ENCODE data around the gene YBX2.
A peak's percentile ranks its signal among the peaks of the same experiment; 100 is the strongest.
"Not testable (repeated sequence)": the region's sequence is repeated elsewhere in the genome, so short reads cannot be mapped to it uniquely, and the experiment has no call there.

YBX2 gene

DNA sequence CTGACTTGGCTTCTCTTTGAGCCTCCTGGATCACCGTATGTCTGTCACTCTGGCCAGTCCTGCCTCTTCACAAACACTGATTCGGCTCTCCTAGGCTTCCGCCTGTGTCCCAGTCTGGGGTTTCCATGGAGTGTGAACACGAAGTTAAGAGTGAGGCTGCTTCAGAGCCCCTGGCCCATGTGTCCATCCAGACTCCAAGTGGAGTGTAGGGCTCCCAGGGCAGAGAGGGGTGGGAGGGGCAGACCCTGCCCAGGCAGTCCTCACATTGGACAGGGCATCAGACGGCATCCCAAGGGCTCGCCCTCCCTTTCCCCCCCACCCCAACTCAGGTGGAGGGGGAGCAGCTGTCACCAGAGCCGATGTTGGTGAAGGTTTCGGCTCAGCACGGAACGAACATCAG, 50.6 kb downstream of the YBX2 start:
- not testable (repeated sequence) for ATAC-seq (replicated peaks); H3K27ac Mint-ChIP-seq; DNase-seq; H3K4me3 Mint-ChIP-seq; H3K9me3 Mint-ChIP-seq; H3K27me3 Mint-ChIP-seq
- Mint-ChIP-seq H3K4me1 (peaks cover 40 to 61% of the 10 kb centered on the region in 2 donors), H3K36me3 (peaks cover 40 to 48% of the 10 kb centered on the region in 2 donors)

DNA sequence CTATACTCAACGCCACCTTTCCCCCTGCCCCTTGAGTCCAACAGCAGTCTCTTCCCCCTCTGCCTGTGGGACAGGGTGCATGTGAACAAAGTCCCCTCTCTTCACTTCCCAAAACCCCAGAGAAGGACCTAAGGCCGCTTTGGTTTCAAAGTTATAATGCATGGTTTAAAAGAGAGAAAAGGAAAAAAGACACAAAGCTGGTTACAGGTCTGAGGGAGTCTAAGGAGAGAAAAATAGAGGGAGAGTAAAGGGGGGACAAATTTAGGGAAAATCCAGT, 51.0 kb downstream of the YBX2 start:
- ATAC-seq (replicated peaks), result no peak
- Mint-ChIP-seq H3K4me1 (peaks cover 37 to 57% of the 10 kb centered on the region in 2 donors), H3K36me3 (peaks cover 43 to 52% of the 10 kb centered on the region in 2 donors), H3K27me3 (no peaks in the 10 kb centered on the region), H3K9me3 (no peaks in the 10 kb centered on the region), H3K4me3 (peak overlapping the region; percentile 95), H3K27ac (peak overlapping the region; percentile 98)
- no peak for DNase-seq

DNA sequence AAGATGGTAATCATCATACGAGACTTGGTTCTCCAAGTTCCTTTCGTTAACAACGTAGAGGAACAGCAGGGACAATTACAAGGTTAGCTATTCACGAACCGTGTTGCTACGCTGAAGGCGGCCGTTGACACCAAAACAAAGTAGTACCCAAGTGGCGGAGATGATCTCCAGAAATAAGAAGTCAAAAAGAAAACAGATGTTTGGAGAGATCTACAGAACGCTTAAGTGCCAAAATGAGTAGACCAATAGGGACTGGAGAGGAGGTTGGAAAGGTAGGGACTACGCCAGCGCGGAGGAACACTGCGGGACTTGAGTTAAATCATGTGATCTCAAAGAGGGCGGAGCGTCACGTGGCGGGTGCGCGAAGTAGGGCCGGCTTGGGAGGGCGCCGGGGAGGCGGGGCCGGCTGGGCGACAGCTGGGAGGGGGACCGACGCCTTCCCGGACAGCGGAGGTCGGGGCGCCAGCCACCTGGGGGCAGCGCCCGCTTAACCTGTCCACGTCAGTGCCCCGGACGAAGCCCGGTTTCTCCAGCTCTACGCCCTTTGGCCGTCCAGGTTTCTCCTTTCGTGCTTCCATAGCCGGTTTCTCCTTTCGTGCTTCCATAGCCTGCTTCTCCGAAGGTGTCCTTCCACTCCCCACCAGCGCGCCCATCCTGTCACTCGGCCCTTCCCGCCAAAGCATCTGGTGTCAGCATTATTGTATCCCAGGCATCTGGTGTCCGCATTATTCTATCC, 51.6 kb downstream of the YBX2 start:
- H3K9me3 Mint-ChIP-seq, result no peaks in the 10 kb centered on the region
- DNase-seq (peak; percentile 84), ATAC-seq (replicated peaks) (peak; percentile 30 to 53)
- peak overlapping the region; percentile 98 for H3K27ac Mint-ChIP-seq
- peaks cover 45 to 55% of the 10 kb centered on the region in 2 donors for H3K36me3 Mint-ChIP-seq
- H3K4me3 Mint-ChIP-seq, result peak overlapping the region; percentile 95
- peaks cover 37 to 56% of the 10 kb centered on the region in 2 donors for H3K4me1 Mint-ChIP-seq
- H3K27me3 Mint-ChIP-seq, result no peaks in the 10 kb centered on the region

DNA sequence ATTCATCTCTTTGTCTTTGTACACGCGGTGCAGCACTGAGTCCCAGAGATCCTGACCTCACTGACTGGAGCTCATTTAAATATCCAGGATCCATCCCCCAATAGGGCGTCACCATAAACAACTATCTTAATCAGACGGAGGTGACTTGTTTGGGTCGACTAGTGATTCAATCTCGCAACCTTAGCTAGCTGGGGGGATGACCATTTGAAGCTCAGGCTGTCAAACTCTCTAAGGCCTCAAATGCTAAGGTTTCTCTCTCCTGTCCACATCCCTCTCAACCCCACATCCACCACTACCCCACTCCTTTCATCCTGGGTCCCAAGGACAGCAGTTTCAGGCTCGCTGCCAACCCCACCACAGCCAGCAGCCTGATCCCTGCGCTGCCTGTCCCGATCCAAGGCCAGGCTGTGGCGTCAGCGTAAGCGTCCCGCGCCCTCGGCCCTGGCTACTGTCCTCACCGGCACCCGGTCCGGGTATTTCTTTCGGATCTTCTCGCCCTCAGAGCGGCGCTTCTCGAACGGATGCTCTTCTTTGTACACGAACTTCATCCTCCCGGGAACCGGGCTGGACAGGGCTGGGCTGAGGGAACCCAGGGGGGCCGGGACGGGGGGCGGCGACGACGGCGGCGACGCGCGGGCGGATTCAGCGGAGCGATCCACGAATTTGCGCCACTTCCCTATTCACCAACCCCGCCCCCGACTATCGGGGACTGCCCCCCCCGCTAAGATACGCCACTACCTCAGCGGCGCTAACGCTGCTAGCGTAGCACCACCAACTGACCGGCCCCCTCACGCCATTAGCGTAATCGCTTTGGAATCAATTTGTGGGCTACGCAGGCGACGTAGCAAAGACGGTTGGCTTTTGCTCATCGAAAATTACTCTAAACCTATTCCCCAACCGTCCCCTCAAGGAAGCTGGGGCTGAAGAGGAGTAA, 52.4 kb downstream of the YBX2 start, which contains the start of gene GABARAP:
GABARAP (minus strand) TSS at position 667 of the 934 bp plus-strand sequence; CDS start at position 548, 119 bp downstream.
- ATAC-seq (replicated peaks) (peak; percentile 22 to 44), DNase-seq (peak; percentile 85)
- Mint-ChIP-seq H3K4me3 (peak within 1 kb of the TSS; percentile 95), H3K27ac (peak within 1 kb of the TSS; percentile 98), H3K27me3 (no peaks in the 10 kb centered on the region), H3K9me3 (no peaks in the 10 kb centered on the region), H3K4me1 (peaks cover 41 to 61% of the 10 kb centered on the region in 2 donors), H3K36me3 (peaks cover 47 to 57% of the 10 kb centered on the region in 2 donors)

DNA sequence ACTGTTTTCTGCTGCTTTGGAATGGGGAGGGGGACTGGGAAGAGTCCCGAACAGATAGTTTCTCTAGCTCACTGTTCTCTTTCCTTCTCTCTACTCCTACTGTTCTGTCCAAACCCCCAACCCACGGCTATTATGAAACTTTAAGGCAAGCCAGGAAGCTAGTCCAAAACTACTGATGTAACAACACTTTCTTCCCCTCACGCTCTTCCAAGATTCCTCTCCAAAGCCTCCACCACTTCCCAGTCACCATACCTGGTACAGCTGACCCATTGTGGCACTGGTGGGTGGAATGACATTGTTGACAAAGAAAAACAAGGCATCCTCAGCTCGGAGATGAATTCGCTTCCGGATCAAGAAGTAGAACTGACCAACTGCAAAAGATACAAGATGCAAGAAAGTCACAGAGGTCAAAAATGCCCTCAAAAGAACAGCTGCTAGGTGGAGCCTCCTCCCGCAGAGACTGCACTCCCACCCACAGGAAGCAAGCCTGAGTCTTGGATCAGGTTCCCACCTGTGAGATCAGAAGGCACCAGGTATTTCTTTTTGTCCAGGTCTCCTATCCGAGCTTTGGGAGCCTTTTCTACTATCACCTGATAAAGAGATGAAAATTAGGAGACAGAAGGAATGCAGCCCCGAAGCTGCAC, 53.2 kb downstream of the YBX2 start:
- peak overlapping the region; percentile 98 for H3K27ac Mint-ChIP-seq
- H3K4me1 Mint-ChIP-seq, result peaks cover 42 to 61% of the 10 kb centered on the region in 2 donors
- H3K27me3 Mint-ChIP-seq, result no peaks in the 10 kb centered on the region
- H3K4me3 Mint-ChIP-seq, result peak overlapping the region; percentile 95
- H3K9me3 Mint-ChIP-seq, result no peaks in the 10 kb centered on the region
- peaks cover 48 to 55% of the 10 kb centered on the region in 2 donors for H3K36me3 Mint-ChIP-seq
- DNase-seq (no peak), ATAC-seq (replicated peaks) (no peak)

DNA sequence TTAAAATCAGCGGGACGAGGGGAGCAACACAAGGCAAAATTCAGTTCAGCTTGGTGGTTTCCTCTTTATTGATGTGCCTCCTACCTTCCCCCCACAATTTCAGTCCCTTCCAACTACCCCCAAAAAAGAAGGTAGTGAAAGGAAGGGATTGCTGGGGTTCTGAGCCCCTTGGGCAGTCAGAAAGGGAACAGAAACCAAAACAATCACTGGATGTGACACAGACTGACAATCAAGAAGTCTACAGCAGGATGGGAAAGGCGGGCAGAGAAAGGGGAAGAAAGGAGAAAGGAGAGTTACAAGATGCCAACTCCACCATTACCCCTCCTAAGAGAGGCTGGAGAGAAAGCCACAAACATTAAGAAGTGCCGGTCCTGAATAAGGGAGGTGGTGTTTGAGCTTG, 54.1 kb downstream of the YBX2 start:
- Mint-ChIP-seq H3K27ac (peak overlapping the region; percentile 94), H3K9me3 (no peaks in the 10 kb centered on the region), H3K36me3 (peaks cover 50 to 59% of the 10 kb centered on the region in 2 donors), H3K4me1 (peaks cover 51 to 65% of the 10 kb centered on the region in 2 donors), H3K4me3 (peak overlapping the region; percentile 95), H3K27me3 (no peaks in the 10 kb centered on the region)
- DNase-seq (no peak), ATAC-seq (replicated peaks) (no peak)

DNA sequence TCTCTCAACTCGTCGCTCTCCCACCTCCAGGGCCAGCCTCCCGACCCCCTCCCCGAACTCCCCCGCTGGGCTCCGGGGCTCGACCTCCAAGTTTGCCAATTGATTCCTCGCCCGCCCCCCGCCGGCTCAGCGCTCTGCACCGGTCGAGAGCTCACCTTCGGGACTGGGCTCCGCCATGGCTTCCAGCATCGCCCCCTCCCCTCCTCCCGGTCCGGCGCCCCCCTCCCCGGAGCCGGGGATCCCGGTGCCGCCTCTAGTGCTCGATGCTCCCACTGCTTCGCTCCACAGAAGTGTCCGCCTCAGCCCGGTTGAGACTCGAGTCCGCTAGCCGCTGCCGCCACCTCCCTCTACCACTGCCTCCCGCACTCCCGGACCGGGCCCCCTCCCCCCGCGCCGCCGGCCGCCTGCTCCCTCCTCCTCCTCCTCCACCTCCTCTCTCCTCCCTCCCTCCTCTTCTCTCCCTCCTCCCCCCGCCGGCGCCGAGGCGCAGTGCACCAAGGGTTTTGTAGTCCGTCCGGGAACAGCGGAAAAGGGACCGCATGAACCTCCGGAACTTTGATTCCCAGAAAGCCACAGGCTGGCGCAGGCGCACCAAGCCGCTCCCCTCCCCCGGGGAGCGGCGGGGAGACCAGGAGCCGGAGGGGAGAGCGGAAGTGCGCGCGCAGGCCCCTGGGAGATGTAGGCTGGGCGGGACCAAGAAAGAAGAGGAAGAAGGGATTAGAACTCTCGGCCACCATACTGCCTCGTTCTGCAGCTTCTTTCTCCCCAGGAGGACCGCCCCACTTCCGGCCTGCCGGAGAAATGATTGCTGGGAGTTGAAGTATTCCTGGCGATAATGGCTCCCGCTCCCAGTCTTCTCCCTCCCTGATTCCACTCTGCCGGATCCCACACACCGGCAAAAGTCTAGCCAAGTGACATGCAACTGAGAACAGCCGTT, 55.1 kb downstream of the YBX2 start, which contains the start of gene PHF23:
PHF23 (minus strand) TSS at position 367 of the 937 bp plus-strand sequence; CDS start at position 189, 178 bp downstream.
- Mint-ChIP-seq H3K27me3 (no peaks in the 10 kb centered on the region), H3K4me1 (peaks cover 55 to 75% of the 10 kb centered on the region in 2 donors), H3K4me3 (peak within 1 kb of the TSS; percentile 95), H3K9me3 (no peaks in the 10 kb centered on the region), H3K36me3 (peaks cover 52 to 65% of the 10 kb centered on the region in 2 donors), H3K27ac (peak within 1 kb of the TSS; percentile 94)
- ATAC-seq (replicated peaks) (peak; percentile 66 to 71), DNase-seq (peak; percentile 96)

DNA sequence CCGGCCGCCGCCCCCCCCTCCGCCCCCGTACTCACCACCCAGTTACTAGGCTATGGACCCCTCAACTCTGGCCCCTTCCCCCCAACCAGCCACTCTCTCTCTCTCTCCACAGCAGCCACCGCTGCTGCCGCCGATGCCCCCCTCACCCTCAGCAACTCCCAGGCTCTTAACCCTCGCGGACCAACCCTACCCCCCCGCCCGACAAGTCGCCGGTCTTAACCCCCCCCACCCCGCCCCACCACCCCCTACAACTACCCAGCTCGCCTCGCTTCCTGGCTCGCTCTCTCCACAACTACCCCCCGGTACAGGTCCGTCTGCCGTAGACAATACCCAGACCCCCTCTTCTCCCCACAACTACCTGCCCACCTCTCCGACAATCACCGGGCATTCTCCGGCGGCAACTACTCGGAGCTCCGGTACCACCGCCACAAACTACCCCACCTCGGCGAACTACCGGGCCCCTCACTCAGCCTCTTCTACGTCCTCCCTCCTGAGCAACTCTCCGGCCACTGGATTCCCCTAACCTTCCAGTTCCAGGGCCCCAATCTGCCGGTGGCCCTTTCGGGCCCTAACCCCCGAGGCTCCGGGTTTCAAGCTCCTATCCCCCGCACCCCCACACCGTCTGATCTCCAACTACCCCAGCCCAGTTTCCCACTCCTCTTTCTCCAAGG, 55.9 kb downstream of the YBX2 start:
- DNase-seq (no peak), ATAC-seq (replicated peaks) (no peak)
- Mint-ChIP-seq H3K4me3 (peak overlapping the region; percentile 95), H3K9me3 (no peaks in the 10 kb centered on the region), H3K4me1 (peaks cover 59 to 75% of the 10 kb centered on the region in 2 donors), H3K27ac (peak overlapping the region; percentile 94), H3K27me3 (no peaks in the 10 kb centered on the region), H3K36me3 (peaks cover 51 to 69% of the 10 kb centered on the region in 2 donors)

All from stimulated activated naive B cell treated with anti-CD40 and anti-IgM and Interleukin-4, amounts not matched to agents 10 μg/mL and 1 μg/mL and 100 μg/mL, for 72 hours (primary cell).